ENCODE measurements around the gene COMP.
A peak's percentile ranks its signal among the peaks of the same experiment; 100 is the strongest.
"Not testable (repeated sequence)": the region's sequence is repeated elsewhere in the genome, so short reads cannot be mapped to it uniquely, and the experiment has no call there.

Gene COMP

DNA sequence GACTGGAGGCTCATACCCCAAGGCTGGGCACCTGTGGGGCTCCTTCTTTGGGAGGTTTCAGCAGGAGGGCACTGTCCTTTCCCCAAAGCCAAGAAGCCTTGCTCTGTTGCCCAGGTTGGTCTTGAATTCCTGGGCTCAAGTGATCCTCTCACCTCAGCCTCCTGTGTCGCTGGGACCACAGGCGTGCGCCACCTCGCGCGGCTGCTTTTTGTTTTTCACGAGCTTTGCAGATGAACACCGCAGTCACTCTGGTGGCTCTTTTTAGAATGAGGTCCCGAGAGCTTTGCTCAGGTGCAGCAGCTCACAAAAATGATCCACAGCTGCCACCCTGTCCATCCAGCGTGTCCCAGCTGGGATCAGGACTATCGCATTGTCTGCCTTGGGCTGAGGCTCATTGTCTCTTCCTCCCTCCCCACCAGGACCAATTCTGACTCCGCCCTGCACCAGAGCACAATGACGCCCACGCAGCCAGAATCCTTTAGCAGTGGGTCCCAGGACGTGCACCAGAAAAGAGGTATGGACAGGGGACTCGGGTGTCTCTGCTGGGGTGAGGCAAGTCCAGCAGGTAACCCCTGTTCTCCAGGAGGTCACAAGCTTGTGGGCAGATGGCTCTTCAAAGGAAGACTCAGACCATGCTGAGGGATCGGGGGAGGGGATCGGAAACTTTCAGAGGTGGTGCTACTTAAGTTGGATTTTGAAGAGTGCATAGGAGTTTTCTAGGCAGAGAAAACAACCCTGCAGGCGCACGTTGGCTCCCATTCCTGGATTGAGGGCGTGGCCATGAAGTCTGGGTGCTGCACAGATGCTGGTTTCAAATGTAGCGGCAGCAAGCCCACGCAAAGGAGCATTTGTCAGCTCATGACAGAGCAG, 41.5 kb downstream of the COMP start:
- no peak for DNase-seq

DNA sequence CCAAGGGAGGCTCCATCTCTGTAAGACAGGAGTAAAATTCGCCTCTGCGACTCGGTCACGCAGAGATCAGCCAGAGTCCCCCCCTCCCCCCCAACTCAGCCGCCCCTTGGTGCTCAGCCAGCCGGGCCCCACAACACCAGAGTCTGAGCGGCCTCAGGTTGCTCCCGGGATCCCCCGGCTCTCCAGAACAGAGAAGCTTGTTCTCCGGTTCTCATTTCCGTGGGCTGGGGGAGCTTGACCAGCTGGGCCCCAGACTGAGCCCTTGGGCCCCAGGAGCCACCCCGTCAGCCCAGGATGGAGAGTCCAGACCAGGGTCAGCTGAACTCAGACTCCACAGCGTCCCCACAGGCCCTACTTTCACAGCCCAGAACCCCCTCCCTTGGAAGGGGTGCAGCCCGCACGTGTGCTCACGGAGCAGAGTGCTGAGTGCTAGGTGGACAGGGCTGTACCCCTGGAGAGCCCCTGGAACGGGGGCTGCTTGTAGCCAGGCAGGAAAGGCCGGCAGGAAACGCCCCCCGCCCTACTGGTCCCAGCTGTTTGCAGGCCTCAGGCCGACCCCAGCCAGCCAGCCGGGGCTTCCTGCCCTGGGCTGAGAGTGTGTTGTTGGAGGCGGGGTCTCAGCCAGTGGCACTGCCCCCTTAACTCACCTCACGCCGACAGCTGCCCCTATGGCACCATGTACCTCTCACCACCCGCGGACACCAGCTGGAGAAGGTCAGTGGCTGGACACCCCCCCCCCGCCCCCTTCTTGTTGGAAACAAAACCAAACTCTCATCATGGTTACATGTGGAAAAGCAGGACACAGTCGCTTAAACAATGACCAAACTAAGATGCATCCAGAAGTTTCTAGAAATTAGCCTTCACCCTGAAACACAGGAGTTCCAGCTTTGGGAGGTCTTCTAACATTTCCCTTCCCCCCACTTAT, 44.4 kb downstream of the COMP start:
- no peak for DNase-seq

DNA sequence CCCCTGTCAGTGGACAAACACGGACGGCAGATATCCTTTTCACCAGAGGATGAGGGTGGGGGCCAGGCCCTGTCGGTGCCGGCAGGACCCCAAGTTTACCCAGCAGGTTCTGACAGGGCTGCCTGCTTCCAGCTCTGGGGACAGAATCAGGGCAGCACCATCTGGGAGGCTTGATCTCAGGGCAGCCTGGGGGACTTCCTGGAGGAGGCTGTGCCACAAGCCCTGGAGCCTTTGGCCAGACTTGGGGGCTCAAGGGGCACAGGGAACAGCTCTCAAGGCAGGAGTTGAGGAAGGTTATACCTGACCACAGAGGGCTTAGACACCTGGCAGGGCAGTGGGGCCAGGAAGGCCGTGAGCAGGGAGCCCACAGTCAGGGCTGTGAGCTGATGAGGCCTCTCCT, 45.2 kb downstream of the COMP start:
- DNase-seq: no peak

DNA sequence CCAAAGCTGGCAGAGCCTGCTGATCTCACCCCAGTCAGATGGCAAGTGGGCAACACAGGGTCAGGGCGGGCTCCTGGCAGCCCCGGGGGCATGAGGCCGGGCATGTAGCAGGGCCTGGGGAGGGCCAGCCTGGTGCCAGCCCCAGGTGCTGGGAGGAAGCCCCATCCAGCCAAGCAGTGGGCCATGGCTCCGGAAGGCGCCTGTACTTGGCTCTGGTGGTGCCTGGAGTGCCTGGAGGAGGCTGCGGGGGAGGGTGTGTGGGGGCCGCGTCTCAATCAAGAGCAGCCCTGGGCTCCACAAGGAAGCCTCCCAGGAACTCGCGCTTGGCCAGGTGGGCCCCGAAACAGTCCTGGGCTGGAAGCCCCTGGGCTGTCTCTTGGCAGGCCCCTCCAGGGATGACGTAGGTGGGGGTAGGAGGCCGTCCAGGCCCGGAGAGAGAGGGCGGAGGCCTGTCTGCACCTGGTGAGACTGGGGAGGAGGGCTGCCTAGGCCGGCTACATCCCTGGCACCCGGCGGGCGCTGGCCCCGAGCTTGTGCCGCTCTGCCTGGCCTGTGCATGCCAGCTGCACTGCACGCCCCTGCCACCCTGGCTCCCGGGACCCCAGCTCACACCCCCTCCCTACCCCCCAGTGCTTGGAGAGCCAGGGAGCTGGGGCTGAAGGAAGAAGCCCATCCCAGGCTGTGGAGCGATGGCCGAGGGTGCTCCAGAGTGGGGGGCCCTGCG, 45.9 kb downstream of the COMP start:
- peak in 4 of 58 donors; percentile 4 to 24 (median 13) for DNase-seq

DNA sequence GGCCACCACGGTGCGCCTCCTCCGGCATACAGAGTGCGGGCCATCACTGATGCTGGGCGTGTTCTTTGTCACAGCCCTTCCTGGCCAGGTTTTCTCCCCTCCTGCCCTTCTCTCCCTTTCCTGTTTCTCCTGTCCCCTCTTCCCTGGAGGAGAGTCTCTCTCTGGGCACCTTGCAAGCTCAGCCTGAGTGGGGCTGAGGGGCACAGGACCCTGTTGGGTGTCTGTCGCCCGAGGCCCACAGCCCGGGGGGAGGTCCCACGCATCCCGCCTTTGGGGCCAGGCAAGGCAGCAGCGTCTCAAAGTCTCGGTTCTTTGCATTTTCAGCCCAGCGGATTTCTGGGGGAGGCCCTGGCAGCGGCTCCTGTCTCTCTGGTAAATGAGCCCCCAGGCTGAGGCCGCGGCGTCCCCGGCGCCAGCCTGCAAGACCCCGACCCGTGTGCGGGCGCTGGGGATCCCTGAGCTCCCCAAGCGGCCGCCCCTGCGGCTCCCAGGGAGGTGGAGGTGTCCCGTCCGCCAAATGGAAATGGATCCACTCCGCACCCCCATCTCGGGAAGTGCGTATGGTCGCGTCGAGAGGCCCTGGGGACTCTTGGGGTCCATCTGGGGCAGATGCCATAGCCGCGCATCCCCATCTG, 47.2 kb downstream of the COMP start:
- no peak for DNase-seq

DNA sequence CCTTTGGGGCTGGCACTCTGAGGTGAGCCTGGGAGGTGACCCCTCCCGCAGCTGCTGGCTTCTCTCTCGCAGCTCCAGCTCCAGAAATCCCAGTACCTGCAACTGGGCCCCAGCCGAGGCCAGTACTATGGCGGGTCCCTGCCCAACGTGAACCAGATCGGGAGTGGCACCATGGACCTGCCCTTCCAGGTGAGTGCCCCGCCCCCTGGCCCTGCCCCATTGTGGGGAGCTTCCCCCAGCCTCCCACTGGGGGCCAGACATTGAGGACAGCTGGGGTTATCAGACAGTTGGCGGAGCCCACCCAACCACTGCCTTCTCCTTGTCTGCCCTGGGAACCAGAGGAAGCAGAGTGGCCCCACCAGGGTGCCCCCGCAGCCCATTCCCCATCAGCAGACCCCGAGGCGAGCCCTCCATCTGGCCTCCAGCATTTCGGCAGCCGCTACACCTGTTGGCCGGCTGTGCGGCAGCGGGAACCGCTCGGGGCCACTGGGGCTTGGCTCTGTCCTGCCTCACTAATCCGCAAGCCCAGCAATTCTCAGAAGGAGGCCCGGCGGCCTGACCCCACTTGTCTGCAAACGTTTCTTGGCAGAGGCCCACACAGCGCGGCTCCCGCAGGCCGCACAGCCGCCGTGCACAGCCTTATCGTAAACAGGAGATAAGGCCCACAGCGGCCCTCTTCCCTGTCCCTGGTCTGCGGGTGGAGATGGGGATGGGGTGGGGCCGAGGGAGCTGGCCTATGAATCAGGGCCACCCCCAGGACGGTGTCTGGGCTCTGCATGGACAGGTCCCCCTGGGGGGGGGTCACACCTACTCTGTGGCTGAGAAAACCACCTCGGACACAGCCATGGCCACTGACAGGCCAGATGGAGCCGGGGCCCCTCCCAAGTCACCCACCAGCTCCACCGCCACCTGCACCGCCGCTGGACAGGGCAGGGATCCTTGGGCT, 48.0 kb downstream of the COMP start:
- DNase-seq: no peak

DNA sequence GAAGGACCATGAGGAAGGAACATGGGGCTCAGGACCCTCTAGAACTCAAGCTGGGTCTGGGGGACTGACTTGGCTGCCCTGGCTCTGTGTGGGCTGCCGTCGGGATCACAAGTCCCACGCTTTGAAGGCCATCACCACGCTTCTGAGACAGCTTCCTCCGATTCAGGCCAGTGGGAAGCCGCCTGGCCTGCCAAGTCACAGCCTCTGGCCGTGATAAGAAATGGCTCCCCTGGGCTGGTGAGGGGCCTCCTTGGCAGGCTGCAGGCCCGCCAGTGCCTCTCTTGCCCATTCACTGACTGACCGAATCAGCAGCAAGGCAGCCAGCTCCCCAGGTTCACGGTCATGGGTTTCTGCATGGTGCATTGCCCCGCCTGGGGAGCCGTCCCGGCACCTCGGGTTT, 48.8 kb downstream of the COMP start:
- no peak for DNase-seq

DNA sequence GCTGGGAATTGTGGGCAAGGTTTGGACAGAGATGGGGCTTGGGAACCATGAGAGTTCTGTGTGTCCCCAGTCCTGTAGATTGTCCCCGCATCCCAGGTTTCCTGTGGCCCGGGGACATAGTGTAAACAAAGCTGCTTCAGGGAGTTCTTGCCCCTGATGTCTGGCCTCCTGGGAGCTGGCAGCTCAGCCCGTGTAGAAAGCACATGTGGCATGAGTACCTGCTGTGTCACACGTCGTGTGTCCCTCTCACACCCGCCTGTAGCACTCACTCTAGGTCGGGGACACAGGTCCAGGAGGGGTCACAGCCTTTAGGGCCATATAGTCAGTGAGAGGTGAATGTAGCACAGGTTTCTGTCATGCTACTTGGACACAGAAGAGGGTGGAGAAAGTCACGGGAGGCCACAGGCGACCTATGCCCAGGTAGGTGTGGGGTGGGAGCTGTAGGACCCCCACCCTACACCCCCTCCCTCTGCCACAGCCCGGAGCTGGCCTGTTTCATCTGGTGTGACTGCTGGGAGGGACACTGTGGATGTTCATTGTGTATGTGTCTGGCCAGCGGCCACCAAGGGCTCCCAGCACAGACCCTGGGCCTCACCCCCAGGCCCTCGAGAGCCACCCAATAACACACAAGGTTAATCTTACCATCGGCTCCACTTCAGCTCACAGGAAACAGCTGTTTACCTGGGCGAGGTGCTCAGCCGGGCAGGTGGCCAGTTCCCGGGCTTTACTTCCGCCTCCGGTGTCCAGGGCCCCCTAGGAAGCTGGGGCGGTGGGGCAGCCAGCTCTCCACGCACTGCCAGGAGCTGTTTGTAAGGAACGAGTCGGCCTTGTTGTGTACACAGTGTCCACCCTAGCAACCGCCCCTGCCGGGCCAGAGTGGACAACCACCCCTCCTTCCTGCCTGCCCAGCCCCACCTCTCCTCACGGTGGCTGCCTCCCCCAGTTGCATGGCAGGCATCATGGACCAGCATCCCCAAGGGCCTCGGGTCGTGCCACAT, 49.7 kb downstream of the COMP start:
- peak in 4 of 58 donors; percentile 17 to 37 (median 22) for DNase-seq

DNA sequence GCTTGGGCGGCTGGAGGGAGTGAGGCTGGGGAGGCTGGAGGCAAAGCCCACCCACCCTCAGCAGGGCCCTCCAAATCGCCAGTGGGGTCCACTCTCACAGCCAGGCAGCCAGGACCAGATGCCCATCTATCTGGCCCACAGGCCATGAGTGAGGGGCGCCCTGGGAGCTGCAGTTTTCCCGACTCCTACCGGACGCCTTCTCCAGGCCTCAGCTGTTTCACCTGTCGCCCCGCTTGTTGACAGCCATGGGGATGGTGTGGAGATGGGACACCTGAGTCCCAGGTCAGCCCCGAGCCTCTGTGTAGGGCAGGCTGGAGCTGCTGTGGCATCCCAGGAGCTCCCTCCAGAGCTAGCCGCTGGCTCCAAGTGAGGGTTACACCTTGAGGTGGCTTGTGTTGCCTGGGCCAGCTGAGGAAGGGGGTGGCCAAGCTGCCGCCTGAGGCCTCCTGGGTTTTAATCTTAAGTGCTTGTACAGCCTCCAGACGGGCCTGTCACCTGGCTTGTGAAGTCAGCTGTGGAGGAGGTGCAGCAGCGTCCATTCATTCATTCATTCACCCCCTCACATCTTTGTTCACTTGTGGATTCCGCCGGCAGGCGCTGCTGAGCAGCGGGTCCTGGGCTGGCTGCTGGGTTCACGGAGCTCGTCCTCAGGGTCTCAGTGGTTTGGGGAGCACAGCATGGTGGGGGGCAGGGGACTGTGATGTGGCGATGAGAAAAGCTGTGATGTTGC, 52.0 kb downstream of the COMP start:
- DNase-seq: no peak

DNA sequence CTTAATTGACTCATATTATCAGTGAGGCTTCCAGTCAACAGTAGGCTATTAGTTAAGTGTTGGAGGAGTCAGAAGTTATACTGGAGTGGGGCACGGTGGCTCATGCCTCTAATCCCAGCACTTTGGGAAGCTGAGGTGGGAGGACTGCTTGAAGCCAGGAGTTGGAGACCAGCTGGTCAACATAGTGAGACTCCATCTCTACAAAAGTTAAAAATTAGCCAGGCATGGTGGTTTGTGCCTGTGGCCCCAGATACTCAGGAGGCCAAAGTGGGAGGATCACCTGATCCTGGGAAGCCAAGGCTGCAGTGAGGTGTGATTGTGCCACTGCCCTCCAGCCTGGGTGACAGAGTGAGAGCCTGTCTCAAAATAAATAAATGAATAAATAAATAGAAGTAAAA, 53.2 kb downstream of the COMP start:
- DNase-seq: no peak

DNA sequence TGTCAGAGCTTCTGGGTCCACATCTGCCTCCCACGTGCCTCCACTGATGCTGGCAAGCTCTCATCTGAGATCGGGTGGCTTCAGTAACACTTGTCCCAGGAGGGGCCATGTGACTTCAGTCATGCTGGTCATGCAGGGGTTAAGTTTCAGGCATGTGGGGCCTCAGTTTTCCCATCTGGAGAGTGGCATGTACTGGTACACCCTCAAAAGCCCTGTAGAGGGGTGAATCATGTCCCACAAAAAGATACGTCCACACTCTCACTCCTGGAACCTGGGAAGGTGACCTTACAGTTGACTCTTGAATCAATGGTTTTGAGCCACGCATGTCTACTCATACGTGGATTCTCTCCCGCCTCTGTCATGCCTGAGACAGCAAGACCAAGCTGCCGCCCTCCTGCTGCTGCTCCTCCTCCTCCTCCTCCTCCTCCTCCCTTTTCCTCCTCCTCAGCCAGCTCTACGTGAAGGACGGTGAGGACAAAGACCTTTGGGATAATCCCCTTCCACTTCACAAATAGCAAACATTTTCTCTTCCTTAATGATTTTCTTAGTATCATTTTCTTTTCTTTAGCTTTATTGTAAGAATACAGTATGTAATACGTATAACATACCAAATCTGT, 53.7 kb downstream of the COMP start:
- no peak for DNase-seq

DNA sequence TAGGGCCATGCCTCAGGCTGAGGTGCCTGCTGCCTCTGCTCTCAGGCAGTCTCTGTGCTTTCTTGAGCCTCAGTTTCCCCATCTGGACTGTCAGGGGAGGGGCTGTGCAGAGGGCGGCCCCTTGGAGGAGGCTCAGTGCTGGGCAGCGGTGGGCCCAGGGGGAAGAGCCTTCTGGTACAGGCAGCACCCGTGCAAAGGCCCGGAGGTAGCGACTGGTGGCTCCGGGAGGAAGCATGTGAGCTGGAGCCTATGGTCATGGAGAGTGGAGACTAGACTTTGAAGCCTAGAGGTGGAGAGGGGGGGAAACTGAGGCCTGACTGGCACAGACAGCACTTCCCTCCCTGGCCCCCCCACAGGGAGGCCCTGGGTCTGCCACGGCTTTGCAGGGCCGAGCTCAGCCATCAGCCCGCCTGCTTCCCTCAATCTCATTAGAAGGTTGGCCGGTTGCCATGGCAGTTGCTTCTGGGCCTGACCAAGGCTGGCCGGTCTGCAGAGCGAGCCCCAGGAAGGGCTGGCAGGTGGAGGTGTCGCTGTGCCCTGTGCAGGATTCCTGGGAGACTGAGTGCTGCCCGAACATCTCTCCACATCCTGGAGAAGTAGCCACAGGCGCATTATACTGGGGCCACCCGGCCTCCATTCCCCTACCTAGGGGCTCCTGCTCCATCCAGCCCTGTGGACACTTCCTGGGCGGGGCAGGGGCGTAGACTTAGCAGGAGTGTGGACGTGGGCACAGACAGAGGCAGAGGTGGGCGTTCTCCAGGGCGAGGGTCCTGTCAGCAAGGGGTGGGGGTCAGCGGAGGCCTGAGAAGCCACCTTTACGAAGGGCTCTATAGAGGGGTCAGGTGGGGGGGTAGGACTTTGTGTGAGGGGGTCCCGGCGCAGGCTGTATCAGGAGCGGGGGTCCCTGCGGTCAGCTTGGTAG, 54.4 kb downstream of the COMP start:
- DNase-seq: peak in 10 of 58 donors; percentile 5 to 38 (median 16)

DNA sequence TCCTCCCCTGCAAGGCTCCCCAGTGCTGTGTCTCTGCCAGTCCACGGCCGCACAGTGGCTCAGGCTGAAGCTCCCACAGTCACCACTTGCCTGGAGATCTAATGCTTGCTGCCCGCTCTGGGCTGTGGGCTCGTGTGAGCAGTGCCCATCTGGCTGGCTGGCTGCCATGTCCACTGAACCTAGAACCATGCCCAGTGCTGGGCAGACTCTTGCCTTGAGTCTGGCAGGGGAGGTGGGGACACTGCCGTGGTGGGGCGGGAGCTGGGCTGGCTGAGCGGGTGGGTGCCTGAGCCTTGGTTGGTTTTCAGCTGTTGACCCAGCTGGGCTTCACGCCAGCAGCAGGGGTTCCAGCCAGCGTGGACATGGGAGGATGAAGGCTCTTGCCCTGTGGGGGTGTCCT, 55.4 kb downstream of the COMP start:
- peak in 43 of 58 donors; percentile 6 to 75 (median 32) for DNase-seq

DNA sequence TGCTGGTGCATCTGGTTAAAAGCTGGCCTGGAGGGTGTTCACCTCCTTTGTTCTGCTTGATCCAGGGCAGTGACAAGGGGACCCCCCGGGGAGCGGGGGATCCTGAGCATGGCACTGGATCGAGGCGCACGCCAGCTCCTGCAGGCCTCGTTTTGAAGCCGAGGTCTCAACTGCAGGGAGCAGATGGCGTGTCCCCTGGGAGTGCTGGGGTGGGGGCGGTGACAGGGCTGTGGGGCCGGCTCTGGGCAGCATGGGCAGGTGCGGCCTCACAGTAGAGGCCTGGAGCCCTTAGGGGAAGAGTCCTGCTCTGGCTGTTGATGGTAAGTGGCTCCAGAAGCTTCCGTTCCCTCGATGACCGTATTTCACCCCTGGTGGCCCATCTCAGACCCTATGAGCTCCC, 55.8 kb downstream of the COMP start:
- no peak for DNase-seq

DNA sequence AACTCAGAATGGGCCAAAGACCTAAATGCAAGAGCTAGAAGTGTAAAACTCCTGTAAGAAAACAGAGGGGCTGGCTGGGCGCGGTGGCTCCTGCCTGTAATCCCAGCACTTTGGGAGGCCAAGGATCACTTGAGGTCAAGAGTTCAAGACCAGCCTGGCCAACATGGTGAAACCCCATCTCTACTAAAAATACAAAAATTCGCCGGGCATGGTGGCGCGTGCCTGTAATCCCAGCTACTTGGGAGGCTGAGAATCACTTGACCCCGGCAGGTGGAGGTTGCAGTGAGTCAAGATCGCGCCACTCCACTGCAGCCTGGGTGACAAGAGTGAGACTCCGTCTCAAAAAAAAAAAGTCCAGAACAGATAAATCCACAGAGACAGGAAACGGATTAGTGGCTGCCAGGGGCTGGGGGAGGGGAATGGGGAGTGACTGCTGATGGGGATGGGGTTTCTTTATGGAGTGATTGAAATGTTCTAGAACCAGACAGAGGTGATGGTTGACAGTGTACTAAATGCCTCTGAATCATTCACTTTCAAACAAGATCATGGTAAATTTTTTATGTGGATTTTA, 57.3 kb downstream of the COMP start:
- not testable (repeated sequence) for DNase-seq

DNA sequence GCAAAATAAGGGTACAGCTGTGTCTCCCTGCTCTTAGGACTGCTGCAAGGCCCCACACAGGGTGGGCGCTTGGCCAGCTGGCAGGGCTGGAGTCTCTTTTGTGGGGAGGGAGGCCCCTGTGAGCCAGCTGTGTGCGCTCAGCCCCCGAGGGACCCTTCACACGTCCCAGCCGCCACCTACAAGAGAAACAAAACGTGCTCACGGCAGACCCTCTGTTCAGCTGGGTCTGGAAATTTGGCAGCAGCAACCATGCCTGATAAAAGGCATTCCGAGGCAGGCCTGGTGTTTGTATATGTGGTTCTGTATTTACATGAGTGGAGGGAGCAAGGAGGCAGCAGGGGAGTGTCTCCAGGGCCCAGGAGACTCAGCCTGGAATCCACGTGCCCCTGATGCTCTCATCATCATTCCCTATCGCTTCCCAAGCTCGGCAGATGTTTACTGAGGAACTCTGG, 57.9 kb downstream of the COMP start:
- no peak for DNase-seq
